Activated CD4-positive, alpha-beta T cell treated with anti-CD3 and anti-CD28 coated beads for 36 hours (primary cell): ENCODE measurements around the gene RAPGEF3. TPM values are rescaled to one million over a fixed set of nuclear protein-coding genes. Genes with fewer than 3 reads are reported as not detected.

ENCODE experiments used
- ATAC-seq: fragments of 200-7000 bp; cut with Tn5 transposase; one replicate; pipeline ENCODE4 v1.10.0; 2021; ENCODE audit warnings: mild to moderate bottlenecking, moderate library complexity
- CTCF ChIA-PET: fragments of 350-600 bp; sonication (Branson Sonifier 250); formaldehyde crosslinking; loops from one replicate; lab custom pipeline; 2021; ENCODE audit warnings: antibody characterized with exemption; lab: Charles Lee
- POLR2A ChIA-PET: fragments of 350-600 bp; sonication (Branson Sonifier 250); formaldehyde crosslinking; loops from one replicate; lab custom pipeline; 2021; ENCODE audit warnings: antibody characterized with exemption, inconsistent platforms; lab: Charles Lee
- DNase-seq: peaks from one replicate; pipeline ENCODE4 v3.0.0-alpha.2; 2020
- H3K27ac Mint-ChIP-seq: one replicate; pipeline ENCODE4 v1.8.0; 2021; ENCODE audit warnings: mixed read lengths
- H3K27me3 Mint-ChIP-seq: one replicate; pipeline ENCODE4 v1.8.0; 2021; ENCODE audit warnings: mixed read lengths
- H3K36me3 Mint-ChIP-seq: one replicate; pipeline ENCODE4 v1.8.0; 2021; ENCODE audit warnings: low read depth, mixed read lengths
- H3K4me1 Mint-ChIP-seq: one replicate; pipeline ENCODE4 v1.8.0; 2021; ENCODE audit warnings: mixed read lengths
- H3K4me3 Mint-ChIP-seq: one replicate; pipeline ENCODE4 v1.8.0; 2021; ENCODE audit warnings: mild to moderate bottlenecking, moderate library complexity, mixed read lengths
- H3K9me3 Mint-ChIP-seq: one replicate; pipeline ENCODE4 v1.8.0; 2021; ENCODE audit warnings: low read depth, mixed read lengths
- intact Hi-C, 2 experiments: fragments of 100-400 bp; cut with DNase I in 1 of 2; cut with micrococcal nuclease in 1 of 2; formaldehyde crosslinking; loops; one replicate each; pipeline versions ENCODE4 v1.14.2 to v1.15.1; 2022 to 2024; cut with DNase I, micrococcal nuclease
- total RNA-seq, 2 experiments: library from RNA; stranded (reverse); gene quantifications; one replicate each; pipeline ENCODE4 v1.2.3, GENCODE V29; 2021

Gene RAPGEF3
- total RNA-seq, 2 experiments from 2014 or later: 0.43 to 0.83 TPM

DNA sequence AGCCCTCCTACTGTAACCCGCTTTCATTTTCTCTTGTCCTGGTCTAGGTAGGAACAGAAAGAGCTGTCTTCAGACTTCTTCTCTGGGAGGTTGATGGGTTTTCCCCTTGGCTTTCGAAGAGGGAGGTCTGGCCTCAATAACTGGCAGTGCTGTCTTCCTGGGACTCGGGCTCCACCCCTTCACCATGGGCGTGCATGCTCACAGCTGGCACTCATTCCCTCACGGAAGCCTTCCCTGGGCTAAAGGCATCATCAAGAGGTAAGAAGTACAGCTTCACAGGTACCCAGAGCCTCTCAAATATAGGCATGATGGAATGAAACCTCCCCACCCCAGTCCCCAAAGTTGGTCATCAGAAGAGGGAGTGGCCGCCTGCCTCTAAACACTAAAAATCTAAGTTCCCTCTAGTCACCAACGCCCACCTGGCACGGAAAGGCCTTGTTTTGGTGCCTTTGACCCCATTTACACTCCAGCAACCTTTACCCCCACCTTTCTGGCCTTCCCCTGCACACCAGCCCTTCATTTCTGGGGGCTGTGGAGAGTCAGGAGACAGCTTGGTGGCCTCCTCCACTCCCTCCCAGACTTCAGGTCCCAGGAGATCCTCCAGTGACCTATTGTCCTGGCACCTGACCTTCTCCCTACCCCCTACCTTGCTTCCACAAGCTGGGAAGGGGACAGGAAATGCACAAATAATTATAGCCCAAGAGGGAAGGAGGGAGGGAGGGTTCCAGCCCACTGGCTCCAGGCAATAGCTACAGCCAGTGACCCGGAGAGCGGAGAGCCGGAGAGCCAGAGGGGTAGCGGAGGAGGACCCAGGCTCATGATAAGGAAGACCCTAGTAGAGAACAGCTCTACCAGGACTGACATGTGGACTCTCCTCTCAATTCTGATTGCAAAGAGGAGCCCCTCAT, 2.8 kb downstream of the RAPGEF3 start:
- CTCF ChIA-PET: interaction anchor here (0.5 to 10.3 kb wide), 17 partner anchors 12 to 401 kb away, joined by 3 to 218 read pairs (median 4); partner anchors contain the start of genes ENDOU, RPAP3 and SLC48A1
- DNase-seq: peak; percentile 58
- ATAC-seq: peak; percentile 71
- POLR2A ChIA-PET: interaction anchor here (0.6 to 0.9 kb wide), 3 partner anchors 13 to 127 kb away, joined by 3 to 5 read pairs (median 3); no protein-coding TSS in a partner anchor
- intact Hi-C loops: loop anchor here in 1 of 2 experiments (10.0 kb wide), 1 partner anchor 209 kb away; the partner anchor contains the start of gene TMEM106C
- H3K27me3 Mint-ChIP-seq: no peaks in the 10 kb centered on the region
- H3K4me3 Mint-ChIP-seq: no peak overlapping the region
- H3K4me1 Mint-ChIP-seq: peaks cover 45% of the 10 kb centered on the region
- no peaks in the 10 kb centered on the region for H3K9me3 Mint-ChIP-seq
- no peaks in the 10 kb centered on the region for H3K36me3 Mint-ChIP-seq
- peak overlapping the region; percentile 49 for H3K27ac Mint-ChIP-seq

DNA sequence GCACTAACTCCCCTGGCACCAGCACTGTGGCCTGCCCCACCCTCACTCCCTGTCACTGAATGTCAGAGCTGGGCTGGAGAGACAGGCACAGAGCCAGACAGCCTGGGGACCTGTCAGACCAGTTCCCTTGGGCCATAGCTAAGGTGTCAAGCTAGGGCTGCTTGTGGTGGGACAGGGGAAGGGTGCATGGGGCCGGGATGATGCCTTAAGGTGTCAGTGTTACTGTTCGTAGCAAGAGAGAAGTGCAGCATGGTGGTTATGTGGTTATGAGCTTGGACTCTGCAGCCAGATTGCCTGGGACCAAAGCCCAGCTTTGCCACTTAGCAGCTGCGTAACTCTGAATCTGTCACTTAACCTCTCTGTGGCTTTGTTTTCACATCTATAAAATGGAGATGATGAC, 3.8 kb downstream of the RAPGEF3 start:
- ChIA-PET POLR2A (interaction anchor here (0.9 kb wide), 1 partner anchor 12 kb away, joined by 5 read pairs; no protein-coding TSS in a partner anchor), CTCF (interaction anchor here (0.5 to 10.3 kb wide), 17 partner anchors 13 to 400 kb away, joined by 3 to 218 read pairs (median 5); partner anchors contain the start of genes ENDOU, RPAP3 and SLC48A1)
- Mint-ChIP-seq H3K36me3 (no peaks in the 10 kb centered on the region), H3K27me3 (no peaks in the 10 kb centered on the region), H3K27ac (peak overlapping the region; percentile 15), H3K4me1 (peaks cover 45% of the 10 kb centered on the region), H3K9me3 (no peaks in the 10 kb centered on the region), H3K4me3 (no peak overlapping the region)
- no peak for ATAC-seq
- no peak for DNase-seq
- intact Hi-C loops: loop anchor here in 1 of 2 experiments (10.0 kb wide), 1 partner anchor 210 kb away; the partner anchor contains the start of gene TMEM106C

DNA sequence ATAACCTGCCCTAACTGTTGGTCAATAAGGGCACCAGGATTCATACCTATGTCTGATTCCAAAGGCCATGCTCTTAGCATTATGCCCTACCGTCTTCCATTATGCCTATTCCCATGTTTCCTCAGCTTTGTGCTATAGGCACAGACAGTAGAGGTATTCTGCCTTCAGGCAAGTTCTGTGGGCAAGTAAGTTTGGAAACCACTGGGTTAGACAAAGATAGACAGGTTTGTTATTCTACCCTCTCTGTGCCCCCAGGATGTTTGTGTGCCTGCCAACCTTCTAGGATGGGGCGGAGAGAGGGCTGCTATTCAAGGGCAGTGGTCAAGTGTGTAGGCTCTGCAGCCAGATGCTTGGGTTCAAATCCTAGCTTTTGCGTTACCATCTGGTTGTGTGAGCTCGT, 4.6 kb downstream of the RAPGEF3 start:
- no peaks in the 10 kb centered on the region for H3K27me3 Mint-ChIP-seq
- POLR2A ChIA-PET: no interaction called here
- intact Hi-C loops: loop anchor here in 1 of 2 experiments (10.0 kb wide), 1 partner anchor 211 kb away; the partner anchor contains the start of gene TMEM106C
- no peak overlapping the region for H3K4me3 Mint-ChIP-seq
- H3K27ac Mint-ChIP-seq: no peak overlapping the region
- DNase-seq: no peak
- ATAC-seq: no peak
- no peaks in the 10 kb centered on the region for H3K36me3 Mint-ChIP-seq
- H3K9me3 Mint-ChIP-seq: no peaks in the 10 kb centered on the region
- CTCF ChIA-PET: interaction anchor here (1.0 to 10.3 kb wide), 5 partner anchors 12 to 86 kb away, joined by 3 to 218 read pairs (median 7); no protein-coding TSS in a partner anchor
- H3K4me1 Mint-ChIP-seq: peaks cover 41% of the 10 kb centered on the region

DNA sequence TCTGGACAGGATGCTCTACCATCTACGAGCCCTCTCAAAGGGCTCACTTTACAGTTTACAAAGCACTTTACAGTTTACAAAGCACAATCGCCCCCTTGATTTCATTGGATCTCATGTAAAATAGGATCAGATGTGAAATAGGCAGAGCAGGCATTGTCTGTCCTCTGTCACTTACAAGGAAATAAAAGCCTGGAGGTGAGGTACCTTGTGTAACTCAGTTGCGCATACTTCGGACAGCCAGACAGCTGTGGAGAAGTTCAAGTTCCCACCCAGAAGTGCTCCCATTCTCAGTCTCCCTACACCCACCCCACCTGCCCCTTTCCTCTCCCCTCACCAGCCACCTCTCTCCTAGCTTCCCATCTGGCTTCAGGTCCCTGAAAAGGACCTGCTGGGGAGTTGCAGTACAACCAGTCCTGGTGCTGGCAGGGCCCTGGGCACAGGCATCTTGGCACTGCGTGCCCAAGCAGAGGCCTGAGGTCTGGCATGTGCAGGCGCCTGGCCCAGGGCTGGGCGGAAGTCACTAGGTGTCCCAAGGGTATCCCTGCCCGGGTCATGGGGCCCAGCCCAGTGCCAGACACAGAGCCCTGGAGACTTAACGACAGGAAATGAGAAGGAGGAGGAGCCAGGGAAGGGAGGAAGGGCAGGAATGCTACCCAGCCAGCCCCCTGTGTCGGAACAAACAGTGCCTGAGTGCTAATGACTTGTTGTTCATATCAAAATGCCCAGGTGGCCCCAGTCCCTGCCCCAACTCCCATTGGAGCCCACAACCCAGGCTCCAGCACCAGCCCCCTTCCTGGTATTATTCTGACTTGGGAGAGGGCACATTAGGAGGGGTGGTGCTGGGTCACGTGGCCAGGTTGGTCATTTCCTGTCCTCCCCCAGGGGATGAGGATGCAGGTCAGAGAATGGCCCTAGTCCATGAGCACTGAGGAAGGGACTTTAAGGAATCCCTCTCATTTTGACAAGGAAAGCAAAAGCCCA, 5.4 kb downstream of the RAPGEF3 start:
- CTCF ChIA-PET: interaction anchor here (2.2 to 10.3 kb wide), 3 partner anchors 11 to 85 kb away, joined by 7 to 218 read pairs (median 92); no protein-coding TSS in a partner anchor
- intact Hi-C loops: loop anchor here in 1 of 2 experiments (10.0 kb wide), 1 partner anchor 211 kb away; the partner anchor contains the start of gene TMEM106C
- Mint-ChIP-seq H3K4me3 (no peak overlapping the region), H3K27ac (no peak overlapping the region), H3K27me3 (no peaks in the 10 kb centered on the region), H3K9me3 (no peaks in the 10 kb centered on the region), H3K4me1 (peaks cover 37% of the 10 kb centered on the region), H3K36me3 (no peaks in the 10 kb centered on the region)
- ATAC-seq (no peak), DNase-seq (no peak)
- POLR2A ChIA-PET: no interaction called here

GRCh38 chr12:47752552-47752951, 6.1 kb downstream of the RAPGEF3 start:
- intact Hi-C loops: loop anchor here in 1 of 2 experiments (10.0 kb wide), 1 partner anchor 212 kb away; the partner anchor contains the start of gene TMEM106C
- ChIA-PET POLR2A (no interaction called here), CTCF (interaction anchor here (1.0 to 7.9 kb wide), 4 partner anchors 11 to 86 kb away, joined by 4 to 92 read pairs (median 6); no protein-coding TSS in a partner anchor)
- Mint-ChIP-seq H3K4me1 (peaks cover 32% of the 10 kb centered on the region), H3K27me3 (no peaks in the 10 kb centered on the region), H3K4me3 (no peak overlapping the region), H3K9me3 (no peaks in the 10 kb centered on the region), H3K36me3 (no peaks in the 10 kb centered on the region), H3K27ac (no peak overlapping the region)
- DNase-seq: no peak
- ATAC-seq: no peak

GRCh38 chr12:47752121-47752520, 6.6 kb downstream of the RAPGEF3 start:
- intact Hi-C loops: loop anchor here in 1 of 2 experiments (10.0 kb wide), 1 partner anchor 213 kb away; the partner anchor contains the start of gene TMEM106C
- H3K4me1 Mint-ChIP-seq: peaks cover 27% of the 10 kb centered on the region
- no peak overlapping the region for H3K4me3 Mint-ChIP-seq
- POLR2A ChIA-PET: no interaction called here
- no peaks in the 10 kb centered on the region for H3K27me3 Mint-ChIP-seq
- DNase-seq (no peak), ATAC-seq (no peak)
- H3K9me3 Mint-ChIP-seq: no peaks in the 10 kb centered on the region
- no peaks in the 10 kb centered on the region for H3K36me3 Mint-ChIP-seq
- no peak overlapping the region for H3K27ac Mint-ChIP-seq
- CTCF ChIA-PET: interaction anchor here (1.0 to 1.3 kb wide), 2 partner anchors 11 to 20 kb away, joined by 4 to 5 read pairs; no protein-coding TSS in a partner anchor

DNA sequence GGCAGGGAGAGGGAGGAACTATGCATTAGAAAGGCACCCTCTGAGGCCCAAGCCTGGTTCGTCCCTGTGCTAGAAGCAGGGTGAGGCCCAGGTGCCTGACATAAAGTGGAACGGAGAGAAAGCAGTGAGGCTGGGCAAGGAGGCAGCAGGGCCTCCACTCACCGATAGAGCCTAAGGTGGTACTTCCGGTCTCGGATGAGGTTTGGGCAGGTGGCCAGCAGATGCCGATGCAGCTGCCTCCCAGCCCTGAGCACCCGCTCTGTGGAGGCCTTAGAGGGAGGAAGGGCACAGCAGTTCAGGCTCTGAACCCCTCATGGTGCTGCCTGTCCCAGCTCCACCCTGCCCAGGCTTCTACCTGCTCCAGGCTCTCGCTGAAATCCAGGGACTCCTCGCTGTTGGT, 7.1 kb downstream of the RAPGEF3 start:
- no peak overlapping the region for H3K4me3 Mint-ChIP-seq
- intact Hi-C loops: loop anchor here in 1 of 2 experiments (10.0 kb wide), 1 partner anchor 213 kb away; the partner anchor contains the start of gene TMEM106C
- ATAC-seq: no peak
- H3K36me3 Mint-ChIP-seq: no peaks in the 10 kb centered on the region
- ChIA-PET CTCF (interaction anchor here (0.6 to 1.3 kb wide), 3 partner anchors 10 to 21 kb away, joined by 3 to 5 read pairs (median 4); no protein-coding TSS in a partner anchor), POLR2A (no interaction called here)
- H3K4me1 Mint-ChIP-seq: peaks cover 25% of the 10 kb centered on the region
- H3K27ac Mint-ChIP-seq: no peak overlapping the region
- H3K27me3 Mint-ChIP-seq: no peaks in the 10 kb centered on the region
- no peak for DNase-seq
- H3K9me3 Mint-ChIP-seq: no peaks in the 10 kb centered on the region

- intact Hi-C loops: loop anchor here in 1 of 2 experiments (10.0 kb wide), 1 partner anchor 214 kb away; the partner anchor contains the start of gene TMEM106C
- H3K4me1 Mint-ChIP-seq: peaks cover 19% of the 10 kb centered on the region
Observed at GRCh38 chr12:47750916-47751470, 7.7 kb downstream of the RAPGEF3 start.

DNA sequence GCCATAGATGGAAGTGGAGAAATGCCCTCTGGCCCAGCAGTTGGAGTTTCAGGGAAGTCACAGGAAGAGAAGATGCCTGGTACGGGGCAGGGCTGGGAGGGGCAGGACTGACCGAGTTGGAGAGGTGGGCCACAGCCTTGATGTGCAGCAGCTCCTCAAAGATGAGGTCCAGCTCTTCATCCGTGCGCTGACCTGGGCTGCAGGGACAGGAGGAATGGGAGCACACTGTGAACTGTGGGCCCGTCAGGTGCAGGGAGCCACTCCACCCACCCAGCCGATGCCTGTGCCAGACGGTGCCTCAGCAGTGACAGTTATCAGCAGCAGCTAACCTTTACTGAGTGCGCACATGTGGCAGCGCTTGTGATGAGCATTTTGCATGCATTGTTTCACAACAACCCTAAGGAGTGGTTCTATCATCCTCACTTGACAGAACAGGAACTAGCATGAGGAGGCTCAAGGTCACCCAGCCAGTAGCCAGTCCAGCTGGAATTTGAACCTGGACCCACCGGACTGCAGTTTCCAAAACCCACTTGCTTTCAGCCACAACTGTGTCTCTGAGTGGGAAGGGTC, 8.4 kb downstream of the RAPGEF3 start:
- H3K27me3 Mint-ChIP-seq: no peaks in the 10 kb centered on the region
- H3K4me1 Mint-ChIP-seq: peaks cover 12% of the 10 kb centered on the region
- intact Hi-C loops: loop anchor here in 1 of 2 experiments (10.0 kb wide), 1 partner anchor 214 kb away; the partner anchor contains the start of gene TMEM106C
- ATAC-seq (no peak), DNase-seq (no peak)
- H3K36me3 Mint-ChIP-seq: no peaks in the 10 kb centered on the region
- H3K27ac Mint-ChIP-seq: no peak overlapping the region
- no peak overlapping the region for H3K4me3 Mint-ChIP-seq
- CTCF ChIA-PET: interaction anchor here (0.9 kb wide), 1 partner anchor 9 kb away, joined by 3 read pairs; no protein-coding TSS in a partner anchor
- POLR2A ChIA-PET: no interaction called here
- H3K9me3 Mint-ChIP-seq: no peaks in the 10 kb centered on the region

More at GRCh38 chr12:47750916-47751470, 7.7 kb downstream of the RAPGEF3 start:
- Mint-ChIP-seq H3K27me3 (no peaks in the 10 kb centered on the region), H3K27ac (no peak overlapping the region), H3K9me3 (no peaks in the 10 kb centered on the region), H3K36me3 (no peaks in the 10 kb centered on the region), H3K4me3 (no peak overlapping the region)
- ChIA-PET CTCF (interaction anchor here (0.6 to 1.3 kb wide), 3 partner anchors 10 to 21 kb away, joined by 3 to 5 read pairs (median 3); no protein-coding TSS in a partner anchor), POLR2A (no interaction called here)
- ATAC-seq (no peak), DNase-seq (no peak)
